Spleen (tissue), 7 donors: ENCODE data around the gene TDRD3.

Experiments
- CTCF ChIP-seq, 11 experiments: fragments of 200-600 bp in 7 of 11; fragments of 450-650 bp in 4 of 11; sonication (generic) in 4 of 11; IDR thresholded peaks in 8 of 11; conservative IDR thresholded peaks in 3 of 11; 1 replicate in 7 of 11; 2 replicates in 4 of 11; pipeline versions ENCODE4 v1.4.0 to v1.8.0; 2016 to 2021; ENCODE audit warnings: antibody characterized with exemption in 11 of 11, inconsistent platforms in 4 of 11, mild to moderate bottlenecking in 1 of 11
- POLR2A ChIP-seq, 3 donors: fragments of 450-650 bp; IDR thresholded peaks; one replicate each; pipeline ENCODE4 v1.5.1; 2017; ENCODE audit warnings: antibody characterized with exemption in 3 of 3, mild to moderate bottlenecking in 1 of 3
- POLR2AphosphoS5 ChIP-seq, 3 donors: sonication (generic); formaldehyde crosslinking; IDR thresholded peaks; one replicate each; pipeline ENCODE4 v1.5.1; 2017; ENCODE audit warnings: antibody characterized with exemption in 3 of 3
- donor health status: DM: no; HTN: no; CAD: no; lungs with moderate emphysema.
- donor health status: DM: no; HTN: no; CAD: no.
- donor health status: DM: no; HTN: no; CAD: no.

- TF ChIP-seq POLR2A (IDR thresholded peaks at IDR 0.05), result no peak
- no peak for TF ChIP-seq CTCF (IDR thresholded peaks at IDR 0.05 in 8 of 11, conservative IDR thresholded peaks at IDR 0.05 in 3 of 11)
- no peak for TF ChIP-seq POLR2AphosphoS5 (IDR thresholded peaks at IDR 0.05)
Observed at GRCh38 chr13:60479273-60479672, 82.3 kb downstream of the TDRD3 start.
